Stimulated activated naive B cell treated with anti-CD40 and anti-IgM and Interleukin-4, amounts not matched to agents 10 μg/mL and 1 μg/mL and 100 μg/mL, for 72 hours (primary cell): ENCODE measurements around the gene MACROD2.

Experiments
- ATAC-seq, 2 donors: fragments of 150-1000 bp; cut with Tn5 transposase; replicated peaks; 2 replicates each; pipeline ENCODE4 v1.10.0; 2021; ENCODE audit warnings: moderate library complexity in 1 of 2
- DNase-seq: peaks from one replicate; pipeline ENCODE4 v3.0.0; 2021
- H3K27ac Mint-ChIP-seq: one replicate; pipeline ENCODE4 v1.8.0; 2022; ENCODE audit warnings: mild to moderate bottlenecking, mixed read lengths
- H3K27me3 Mint-ChIP-seq, 2 donors: one replicate each; pipeline ENCODE4 v1.8.0; 2022; ENCODE audit warnings: mixed read lengths in 2 of 2
- H3K36me3 Mint-ChIP-seq, 2 donors: one replicate each; pipeline ENCODE4 v1.8.0; 2022; ENCODE audit warnings: mixed read lengths in 2 of 2, mild to moderate bottlenecking in 1 of 2
- H3K4me1 Mint-ChIP-seq, 2 donors: one replicate each; pipeline ENCODE4 v1.8.0; 2022; ENCODE audit warnings: mixed read lengths in 2 of 2, mild to moderate bottlenecking in 1 of 2
- H3K4me3 Mint-ChIP-seq, 2 donors: one replicate each; pipeline ENCODE4 v1.8.0; 2022; ENCODE audit warnings: mild to moderate bottlenecking in 2 of 2, mixed read lengths in 2 of 2, moderate library complexity in 1 of 2
- H3K9me3 Mint-ChIP-seq, 2 donors: one replicate each; pipeline ENCODE4 v1.8.0; 2022; ENCODE audit warnings: mixed read lengths in 2 of 2, mild to moderate bottlenecking in 1 of 2

The MACROD2 gene

GRCh38 chr20:14383335-14383734 lies 388.0 kb downstream of the MACROD2 start:
- no peak overlapping the region for H3K27ac Mint-ChIP-seq

GRCh38 chr20:14384416-14385175 lies 389.3 kb downstream of the MACROD2 start:
- H3K27me3 Mint-ChIP-seq: no peaks in the 10 kb centered on the region
- H3K36me3 Mint-ChIP-seq: no peaks in the 10 kb centered on the region
- no peak for ATAC-seq
- H3K27ac Mint-ChIP-seq: no peak overlapping the region
- no peaks in the 10 kb centered on the region for H3K4me1 Mint-ChIP-seq
- no peak for DNase-seq
- H3K4me3 Mint-ChIP-seq: no peak overlapping the region
- peaks cover 1 to 3% of the 10 kb centered on the region in 2 donors for H3K9me3 Mint-ChIP-seq

More at GRCh38 chr20:14383335-14383734, 388.0 kb downstream of the MACROD2 start:
- no peak for ATAC-seq
- H3K4me3 Mint-ChIP-seq: no peak overlapping the region
- H3K9me3 Mint-ChIP-seq: peaks cover 0 to 3% of the 10 kb centered on the region in 2 donors
- DNase-seq: no peak
- no peaks in the 10 kb centered on the region for H3K4me1 Mint-ChIP-seq
- H3K36me3 Mint-ChIP-seq: no peaks in the 10 kb centered on the region
- no peaks in the 10 kb centered on the region for H3K27me3 Mint-ChIP-seq

- peaks cover 1 to 3% of the 10 kb centered on the region in 2 donors for H3K9me3 Mint-ChIP-seq
- H3K4me3 Mint-ChIP-seq: no peak overlapping the region
- H3K27me3 Mint-ChIP-seq: no peaks in the 10 kb centered on the region
- H3K27ac Mint-ChIP-seq: no peak overlapping the region
- no peak for ATAC-seq
- H3K4me1 Mint-ChIP-seq: no peaks in the 10 kb centered on the region
- no peak for DNase-seq
- H3K36me3 Mint-ChIP-seq: no peaks in the 10 kb centered on the region
Observed at GRCh38 chr20:14385176-14385740, 389.9 kb downstream of the MACROD2 start.

GRCh38 chr20:14386726-14387125 lies 391.4 kb downstream of the MACROD2 start:
- no peaks in the 10 kb centered on the region for H3K36me3 Mint-ChIP-seq
- peaks cover 1 to 3% of the 10 kb centered on the region in 2 donors for H3K9me3 Mint-ChIP-seq
- ATAC-seq (no peak), DNase-seq (no peak)
- H3K4me1 Mint-ChIP-seq: no peaks in the 10 kb centered on the region
- H3K27me3 Mint-ChIP-seq: no peaks in the 10 kb centered on the region
- H3K4me3 Mint-ChIP-seq: no peak overlapping the region
- no peak overlapping the region for H3K27ac Mint-ChIP-seq

GRCh38 chr20:14401479-14402138 lies 406.3 kb downstream of the MACROD2 start:
- H3K9me3 Mint-ChIP-seq: peaks cover 3 to 6% of the 10 kb centered on the region in 2 donors
- no peak overlapping the region for H3K27ac Mint-ChIP-seq
- H3K4me1 Mint-ChIP-seq: no peaks in the 10 kb centered on the region
- H3K27me3 Mint-ChIP-seq: no peaks in the 10 kb centered on the region
- DNase-seq (no peak), ATAC-seq (no peak)
- H3K36me3 Mint-ChIP-seq: no peaks in the 10 kb centered on the region
- no peak overlapping the region for H3K4me3 Mint-ChIP-seq

GRCh38 chr20:14404515-14404914 lies 409.2 kb downstream of the MACROD2 start:
- Mint-ChIP-seq H3K27ac (no peak overlapping the region), H3K36me3 (no peaks in the 10 kb centered on the region), H3K4me3 (no peak overlapping the region), H3K4me1 (no peaks in the 10 kb centered on the region), H3K27me3 (no peaks in the 10 kb centered on the region), H3K9me3 (peaks cover under 1 to 5% of the 10 kb centered on the region in 2 donors)
- no peak for ATAC-seq
- no peak for DNase-seq

GRCh38 chr20:14406495-14406894 lies 411.2 kb downstream of the MACROD2 start:
- Mint-ChIP-seq H3K36me3 (no peaks in the 10 kb centered on the region), H3K4me1 (no peaks in the 10 kb centered on the region), H3K9me3 (no peaks in the 10 kb centered on the region), H3K27me3 (no peaks in the 10 kb centered on the region), H3K27ac (no peak overlapping the region), H3K4me3 (no peak overlapping the region)
- ATAC-seq (no peak), DNase-seq (no peak)

- H3K27ac Mint-ChIP-seq: no peak overlapping the region
- no peak overlapping the region for H3K4me3 Mint-ChIP-seq
- no peaks in the 10 kb centered on the region for H3K36me3 Mint-ChIP-seq
- ATAC-seq (no peak), DNase-seq (no peak)
- no peaks in the 10 kb centered on the region for H3K9me3 Mint-ChIP-seq
- H3K27me3 Mint-ChIP-seq: no peaks in the 10 kb centered on the region
- no peaks in the 10 kb centered on the region for H3K4me1 Mint-ChIP-seq
Observed at GRCh38 chr20:14407336-14407735, 412.0 kb downstream of the MACROD2 start.

- Mint-ChIP-seq H3K36me3 (no peaks in the 10 kb centered on the region), H3K27ac (no peak overlapping the region), H3K9me3 (no peaks in the 10 kb centered on the region), H3K27me3 (no peaks in the 10 kb centered on the region), H3K4me1 (no peaks in the 10 kb centered on the region), H3K4me3 (no peak overlapping the region)
- ATAC-seq (no peak), DNase-seq (no peak)
Observed at GRCh38 chr20:14410869-14411555, 415.7 kb downstream of the MACROD2 start.

- H3K9me3 Mint-ChIP-seq: no peaks in the 10 kb centered on the region
- no peak for DNase-seq
- H3K27ac Mint-ChIP-seq: no peak overlapping the region
- H3K36me3 Mint-ChIP-seq: no peaks in the 10 kb centered on the region
- no peak overlapping the region for H3K4me3 Mint-ChIP-seq
- no peaks in the 10 kb centered on the region for H3K4me1 Mint-ChIP-seq
- H3K27me3 Mint-ChIP-seq: no peaks in the 10 kb centered on the region
- ATAC-seq: no peak
Observed at GRCh38 chr20:14412065-14412681, 416.9 kb downstream of the MACROD2 start.

GRCh38 chr20:14413835-14414234 lies 418.5 kb downstream of the MACROD2 start:
- Mint-ChIP-seq H3K4me1 (no peaks in the 10 kb centered on the region), H3K9me3 (no peaks in the 10 kb centered on the region), H3K4me3 (no peak overlapping the region), H3K36me3 (no peaks in the 10 kb centered on the region), H3K27ac (no peak overlapping the region), H3K27me3 (no peaks in the 10 kb centered on the region)
- ATAC-seq: no peak
- DNase-seq: no peak

- Mint-ChIP-seq H3K9me3 (no peaks in the 10 kb centered on the region), H3K4me1 (no peaks in the 10 kb centered on the region), H3K4me3 (no peak overlapping the region), H3K36me3 (no peaks in the 10 kb centered on the region), H3K27me3 (no peaks in the 10 kb centered on the region), H3K27ac (no peak overlapping the region)
- ATAC-seq: no peak
- DNase-seq: no peak
Observed at GRCh38 chr20:14414560-14414959, 419.2 kb downstream of the MACROD2 start.

GRCh38 chr20:14415467-14415866 lies 420.2 kb downstream of the MACROD2 start:
- ATAC-seq: no peak
- H3K4me1 Mint-ChIP-seq: no peaks in the 10 kb centered on the region
- H3K27me3 Mint-ChIP-seq: no peaks in the 10 kb centered on the region
- no peak overlapping the region for H3K4me3 Mint-ChIP-seq
- no peaks in the 10 kb centered on the region for H3K36me3 Mint-ChIP-seq
- no peak overlapping the region for H3K27ac Mint-ChIP-seq
- no peak for DNase-seq
- no peaks in the 10 kb centered on the region for H3K9me3 Mint-ChIP-seq

- Mint-ChIP-seq H3K4me1 (no peaks in the 10 kb centered on the region), H3K27me3 (no peaks in the 10 kb centered on the region), H3K27ac (no peak overlapping the region), H3K36me3 (no peaks in the 10 kb centered on the region), H3K4me3 (no peak overlapping the region), H3K9me3 (no peaks in the 10 kb centered on the region)
- DNase-seq (no peak), ATAC-seq (no peak)
Observed at GRCh38 chr20:14418376-14418775, 423.1 kb downstream of the MACROD2 start.
